EH (cell line): Measurements from ENCODE around the gene BBS2.

Experiments
- DNase-seq: peaks from one replicate; pipeline ENCODE4 v3.0.0-alpha.2; 2015; ENCODE audit warnings: low read depth

The BBS2 gene, protein sequence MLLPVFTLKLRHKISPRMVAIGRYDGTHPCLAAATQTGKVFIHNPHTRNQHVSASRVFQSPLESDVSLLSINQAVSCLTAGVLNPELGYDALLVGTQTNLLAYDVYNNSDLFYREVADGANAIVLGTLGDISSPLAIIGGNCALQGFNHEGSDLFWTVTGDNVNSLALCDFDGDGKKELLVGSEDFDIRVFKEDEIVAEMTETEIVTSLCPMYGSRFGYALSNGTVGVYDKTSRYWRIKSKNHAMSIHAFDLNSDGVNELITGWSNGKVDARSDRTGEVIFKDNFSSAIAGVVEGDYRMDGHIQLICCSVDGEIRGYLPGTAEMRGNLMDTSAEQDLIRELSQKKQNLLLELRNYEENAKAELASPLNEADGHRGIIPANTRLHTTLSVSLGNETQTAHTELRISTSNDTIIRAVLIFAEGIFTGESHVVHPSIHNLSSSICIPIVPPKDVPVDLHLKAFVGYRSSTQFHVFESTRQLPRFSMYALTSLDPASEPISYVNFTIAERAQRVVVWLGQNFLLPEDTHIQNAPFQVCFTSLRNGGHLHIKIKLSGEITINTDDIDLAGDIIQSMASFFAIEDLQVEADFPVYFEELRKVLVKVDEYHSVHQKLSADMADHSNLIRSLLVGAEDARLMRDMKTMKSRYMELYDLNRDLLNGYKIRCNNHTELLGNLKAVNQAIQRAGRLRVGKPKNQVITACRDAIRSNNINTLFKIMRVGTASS

DNA sequence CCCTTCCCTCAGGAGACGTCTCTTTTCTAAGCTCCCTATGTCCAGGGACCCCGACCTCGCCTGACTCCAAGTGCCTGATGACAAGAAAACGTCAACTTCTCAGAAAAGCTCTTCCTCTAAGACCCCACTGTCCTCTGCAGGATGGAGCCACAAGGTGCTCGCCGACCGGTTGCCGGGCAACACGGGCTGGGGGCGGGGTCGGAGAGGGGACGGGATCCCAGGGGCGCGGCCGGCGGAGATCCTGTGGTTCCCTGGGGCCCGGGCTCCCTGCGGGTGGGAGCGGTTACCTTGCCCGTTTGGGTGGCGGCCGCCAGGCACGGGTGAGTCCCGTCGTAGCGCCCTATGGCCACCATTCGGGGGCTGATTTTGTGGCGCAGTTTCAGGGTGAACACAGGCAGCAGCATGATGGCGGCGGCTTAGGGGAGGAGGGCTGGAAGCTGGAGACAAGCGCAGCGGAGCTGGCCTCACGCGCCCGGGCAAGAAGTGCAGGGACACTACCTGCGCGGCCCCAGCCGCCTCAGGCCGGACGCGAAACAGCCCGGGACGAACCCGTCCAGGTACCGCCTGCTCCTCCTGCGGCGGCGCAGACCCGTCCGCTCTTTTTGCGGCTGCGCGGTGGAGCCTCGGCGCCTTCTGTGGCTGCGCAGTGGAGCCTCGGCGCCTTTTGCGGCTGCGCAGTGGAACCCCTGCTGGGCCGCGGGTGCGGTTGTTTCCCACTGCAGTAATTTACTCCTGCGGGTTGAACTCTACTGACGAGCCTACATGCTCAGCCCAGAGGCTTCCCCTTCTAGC, at the start of gene BBS2:
BBS2 (minus strand) TSS at position 566 of the 792 bp plus-strand sequence; CDS start at position 404, 162 bp downstream.
- peak; percentile 85 for DNase-seq

DNA sequence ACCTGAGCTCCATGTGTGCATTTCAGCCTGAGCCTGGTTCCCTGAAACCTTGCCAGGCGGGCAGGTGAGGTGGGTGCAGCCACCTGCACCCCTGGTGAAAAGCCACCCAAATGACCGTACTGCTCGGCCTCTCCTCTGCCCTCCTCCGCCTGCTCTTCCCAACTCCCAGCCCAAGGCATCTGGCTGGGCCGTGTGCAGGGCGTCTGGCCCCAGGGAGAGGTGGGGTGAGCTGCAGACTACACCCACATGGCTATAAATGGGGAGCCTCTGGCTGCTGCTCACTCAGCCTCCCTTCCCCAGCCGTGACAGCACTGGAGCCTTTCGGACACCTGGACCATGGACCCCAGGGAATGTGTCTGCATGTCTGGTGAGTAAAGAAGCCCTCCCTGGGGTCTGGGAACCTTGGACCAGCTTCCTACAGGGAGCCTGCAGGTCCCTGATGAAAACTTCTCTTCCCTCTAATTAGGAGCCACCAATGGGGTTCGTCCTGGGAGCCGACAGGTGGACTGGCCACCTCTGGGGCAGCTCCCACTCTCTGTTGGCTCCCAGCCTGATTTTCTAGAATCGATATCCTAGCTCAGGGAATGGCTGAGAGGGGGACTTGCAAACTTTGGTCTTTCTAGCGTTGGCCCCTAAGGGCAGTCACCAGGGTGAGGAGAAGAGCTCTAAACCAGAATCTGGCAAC, 45.1 kb upstream of the BBS2 start, which contains the start of gene MT4:
MT4 (plus strand) TSS at position 281 of the 685 bp plus-strand sequence; CDS start at position 337, 56 bp downstream.
- DNase-seq: no peak

DNA sequence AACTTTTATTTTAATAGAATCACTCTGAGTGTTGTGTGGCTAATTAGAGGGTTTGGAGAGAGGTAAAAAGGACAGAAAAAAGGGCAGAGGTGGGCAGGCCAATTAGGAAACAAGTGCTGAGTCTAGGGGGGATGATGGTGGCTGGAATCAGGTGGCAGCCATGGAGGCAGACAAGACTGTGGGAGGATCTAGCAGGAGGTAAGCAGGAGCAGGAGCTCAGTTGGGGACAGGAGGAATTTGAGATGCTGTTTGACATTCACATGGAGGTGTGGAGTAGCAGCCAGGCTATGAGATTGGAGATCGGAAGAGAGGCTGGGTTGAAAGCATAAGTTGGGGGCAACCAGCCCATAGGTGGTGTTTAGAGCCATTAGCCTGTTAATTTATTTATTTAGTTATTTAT, 41.3 kb upstream of the BBS2 start:
- DNase-seq: no peak

DNA sequence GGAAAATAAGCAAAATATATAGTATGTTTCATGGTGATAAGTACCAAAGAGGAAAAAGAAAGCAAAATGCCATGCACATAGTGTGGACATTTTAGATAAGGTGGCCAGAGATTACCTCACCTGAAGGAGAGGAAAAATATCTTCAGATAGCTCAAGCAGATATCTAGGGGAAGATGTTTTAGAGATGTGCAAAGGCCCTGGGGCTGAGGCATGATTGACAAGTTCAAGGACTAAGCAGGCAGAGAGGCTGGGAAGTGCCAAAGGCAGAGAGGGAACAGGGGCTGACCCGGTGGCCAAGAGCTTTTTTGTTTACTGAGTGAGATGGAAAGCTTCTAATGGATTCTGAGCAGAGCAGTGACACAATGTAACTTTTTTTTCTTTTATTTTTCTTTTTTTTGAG, 40.6 kb upstream of the BBS2 start:
- no peak for DNase-seq

DNA sequence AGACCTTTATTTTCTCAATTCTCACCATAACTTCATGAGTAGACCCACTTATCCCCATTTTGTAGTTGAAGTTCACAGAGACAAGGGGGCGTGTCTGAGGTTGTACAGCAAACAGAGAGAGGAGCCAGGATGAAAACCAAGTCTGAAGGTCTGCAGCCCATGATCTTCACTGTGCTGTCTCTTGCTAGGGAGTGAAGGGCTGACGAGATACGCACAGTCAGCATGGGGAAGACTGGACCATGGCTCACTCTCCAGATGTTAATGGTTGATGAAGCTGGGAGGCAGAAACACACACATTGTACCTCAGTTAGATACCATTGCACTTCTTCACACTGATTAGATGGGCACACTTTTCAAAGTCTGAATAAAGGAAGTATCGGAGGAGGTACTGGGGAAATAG, 39.3 kb upstream of the BBS2 start:
- no peak for DNase-seq

DNA sequence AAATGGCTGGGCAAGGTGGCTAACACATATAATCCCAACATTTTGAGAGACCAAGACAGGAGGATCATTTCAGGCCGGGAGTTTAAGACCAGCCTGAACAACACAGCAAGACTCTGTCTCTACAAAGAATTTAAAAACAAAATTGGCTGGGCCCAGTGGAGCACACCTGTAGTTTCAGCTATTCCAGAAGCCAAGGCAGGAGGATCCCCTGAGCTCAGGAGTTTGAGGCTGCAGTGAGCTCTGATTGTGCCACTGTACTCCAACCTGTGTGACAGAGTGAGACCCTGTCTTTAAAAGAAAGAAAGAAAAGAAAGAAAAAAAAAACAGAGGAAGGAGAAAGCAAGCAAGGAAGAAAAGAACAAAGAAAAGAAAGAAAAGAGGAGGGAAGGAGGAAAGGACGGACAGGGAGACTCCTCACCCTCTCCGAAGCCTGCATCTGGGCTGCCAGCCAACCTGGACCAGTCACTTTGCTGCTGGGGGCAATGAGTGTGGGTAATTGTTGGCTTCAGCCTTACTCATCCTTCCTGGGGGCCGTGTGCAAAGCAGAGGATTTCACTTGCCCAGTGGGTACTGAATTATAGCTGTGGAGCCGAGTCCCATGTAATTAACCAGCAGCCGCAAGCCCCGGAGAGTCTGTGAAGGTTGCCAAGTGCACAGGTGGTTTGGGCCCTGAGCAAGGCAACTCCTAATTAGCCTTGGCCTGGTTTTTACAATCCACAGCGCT, 38.4 kb upstream of the BBS2 start:
- DNase-seq: peak; percentile 88

DNA sequence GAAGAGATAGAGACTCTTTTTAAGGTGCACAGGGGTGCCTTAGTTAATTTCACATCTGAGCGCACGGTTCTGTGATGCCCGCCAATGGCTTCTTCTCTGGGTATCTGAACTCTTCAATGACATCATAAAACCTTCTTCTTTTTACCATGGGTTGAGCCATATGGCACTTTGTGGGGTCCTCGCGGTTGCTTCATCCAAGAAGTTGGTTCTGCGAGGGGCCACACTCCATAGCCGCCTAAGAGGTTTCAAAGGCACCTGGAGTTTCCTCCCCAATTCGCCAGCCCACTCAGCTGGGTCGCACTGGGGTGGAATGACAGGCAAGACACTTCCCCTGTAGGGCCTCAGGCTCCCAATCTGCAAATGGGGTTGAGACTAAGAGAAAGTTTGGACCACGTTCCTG, 34.6 kb upstream of the BBS2 start:
- no peak for DNase-seq

DNA sequence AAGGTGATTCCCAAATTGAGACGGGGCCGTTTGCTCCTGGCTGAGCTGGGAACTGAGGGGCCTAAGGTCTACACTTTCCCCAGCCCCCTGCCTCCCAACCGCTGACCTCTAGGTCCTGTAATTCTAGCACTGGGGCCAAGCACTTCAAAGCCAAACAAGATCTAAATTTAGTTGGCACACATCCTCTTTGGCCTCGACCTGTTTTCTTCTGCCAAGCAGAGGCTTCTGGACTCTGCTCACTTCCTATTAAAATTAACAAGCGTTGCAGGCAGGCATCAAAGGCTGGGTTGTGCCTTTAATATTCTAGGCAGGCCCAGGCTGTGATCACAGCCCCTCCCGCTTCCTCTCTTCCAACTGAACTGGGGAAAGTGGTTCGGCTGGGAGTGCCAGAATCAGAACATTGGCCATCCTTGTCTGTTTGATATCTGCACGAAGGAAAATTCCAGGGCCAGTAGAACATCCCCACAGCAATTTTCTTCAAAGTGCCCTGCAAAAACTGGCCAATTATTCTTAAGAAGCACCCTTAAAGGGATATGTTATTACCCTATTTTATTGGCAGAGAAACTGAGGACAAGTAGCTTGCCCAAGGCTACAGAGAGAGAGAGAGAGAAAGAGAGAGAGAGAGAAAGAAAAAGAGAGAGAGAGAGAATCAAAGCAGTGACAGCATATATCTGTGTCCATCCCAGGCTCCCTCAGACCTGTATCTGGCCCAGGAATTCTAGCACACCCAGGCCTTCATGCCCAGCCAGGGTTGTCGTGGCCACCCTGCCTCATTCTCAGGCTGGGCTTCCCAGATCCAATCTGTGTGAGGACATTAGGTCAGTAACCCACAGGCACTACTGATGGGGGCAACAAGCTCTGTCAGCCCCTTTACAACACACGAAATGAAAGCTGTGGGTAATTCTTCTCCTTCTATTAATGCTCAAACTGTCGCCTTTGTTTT, 32.2 kb upstream of the BBS2 start:
- no peak for DNase-seq

DNA sequence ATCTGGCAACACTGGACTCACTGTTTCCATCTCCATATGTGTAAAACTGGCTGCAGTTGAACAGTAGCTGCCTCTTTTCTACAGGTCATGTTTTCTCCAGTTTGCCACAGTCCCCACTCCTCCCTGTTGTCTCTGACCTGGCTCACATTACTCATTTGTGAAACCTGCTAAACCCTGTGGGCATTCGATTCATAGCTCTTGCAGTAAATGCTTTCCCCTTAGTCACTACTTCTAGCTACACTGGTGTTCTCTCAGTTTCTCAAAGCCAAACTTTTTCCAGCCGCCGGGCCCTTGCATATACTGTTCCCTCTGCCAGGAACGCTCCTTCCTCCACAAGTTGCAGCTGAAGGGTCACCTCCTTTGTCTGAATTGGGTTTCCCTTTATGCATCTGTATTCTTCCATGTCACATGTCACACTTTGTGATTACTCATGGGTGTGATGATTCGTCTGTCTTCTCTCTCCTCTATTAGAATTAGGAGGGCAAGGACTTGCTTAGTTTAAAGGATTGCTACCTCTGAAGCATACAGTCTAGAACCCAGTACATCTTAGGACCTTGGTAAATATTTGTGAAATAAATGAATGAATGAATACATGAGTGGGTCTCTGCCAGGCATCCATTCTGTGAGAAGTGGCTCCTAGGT, 30.0 kb upstream of the BBS2 start:
- DNase-seq: peak; percentile 13

DNA sequence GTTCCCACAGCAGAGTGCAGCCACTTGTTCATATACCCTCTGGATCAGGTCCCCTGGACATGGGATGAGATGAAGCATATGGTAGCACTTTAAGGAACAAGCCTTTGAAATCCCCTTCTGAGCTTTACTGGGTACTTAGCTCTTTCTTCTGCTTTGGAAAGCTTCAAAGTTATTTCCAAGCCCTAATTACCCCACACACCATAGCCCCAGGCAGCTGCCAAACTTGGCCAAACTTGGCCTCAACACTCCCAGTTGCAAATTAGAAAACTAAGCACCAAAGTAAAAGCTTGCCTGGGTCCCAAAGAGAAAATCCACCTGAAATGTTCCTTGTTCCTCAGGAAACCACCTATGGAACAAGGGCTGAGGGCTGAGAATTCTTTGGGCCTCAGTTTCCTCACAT, 29.3 kb upstream of the BBS2 start:
- DNase-seq: no peak

DNA sequence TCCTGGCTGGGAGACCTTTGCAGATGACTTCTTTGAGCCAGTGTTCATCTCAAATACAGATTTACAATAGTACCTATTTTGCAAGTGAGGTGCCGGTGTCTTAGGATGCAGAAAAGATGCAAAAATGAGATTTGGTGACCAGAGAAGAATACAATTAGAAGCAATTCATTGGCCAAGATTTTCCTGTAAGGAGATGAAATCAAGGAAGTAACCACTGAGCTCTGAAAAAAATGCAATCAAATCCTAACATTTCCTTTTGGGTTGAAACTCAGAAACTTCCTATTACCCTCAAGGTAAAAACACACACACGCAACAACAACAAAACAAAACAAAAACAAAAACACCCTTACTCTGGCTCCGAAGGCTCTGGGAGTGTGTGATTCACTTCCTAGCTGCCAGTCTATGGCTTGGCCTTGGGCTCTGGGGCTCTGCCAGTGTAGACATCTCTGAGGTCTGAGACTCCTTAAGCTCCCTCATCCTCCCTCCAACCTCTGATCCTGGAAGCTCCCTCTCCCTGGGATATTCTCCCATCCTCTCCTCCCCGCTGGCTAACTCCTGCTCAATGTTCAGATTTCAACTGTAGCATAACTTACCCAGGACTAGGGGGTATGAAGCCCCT, 28.2 kb upstream of the BBS2 start:
- DNase-seq: peak; percentile 9

DNA sequence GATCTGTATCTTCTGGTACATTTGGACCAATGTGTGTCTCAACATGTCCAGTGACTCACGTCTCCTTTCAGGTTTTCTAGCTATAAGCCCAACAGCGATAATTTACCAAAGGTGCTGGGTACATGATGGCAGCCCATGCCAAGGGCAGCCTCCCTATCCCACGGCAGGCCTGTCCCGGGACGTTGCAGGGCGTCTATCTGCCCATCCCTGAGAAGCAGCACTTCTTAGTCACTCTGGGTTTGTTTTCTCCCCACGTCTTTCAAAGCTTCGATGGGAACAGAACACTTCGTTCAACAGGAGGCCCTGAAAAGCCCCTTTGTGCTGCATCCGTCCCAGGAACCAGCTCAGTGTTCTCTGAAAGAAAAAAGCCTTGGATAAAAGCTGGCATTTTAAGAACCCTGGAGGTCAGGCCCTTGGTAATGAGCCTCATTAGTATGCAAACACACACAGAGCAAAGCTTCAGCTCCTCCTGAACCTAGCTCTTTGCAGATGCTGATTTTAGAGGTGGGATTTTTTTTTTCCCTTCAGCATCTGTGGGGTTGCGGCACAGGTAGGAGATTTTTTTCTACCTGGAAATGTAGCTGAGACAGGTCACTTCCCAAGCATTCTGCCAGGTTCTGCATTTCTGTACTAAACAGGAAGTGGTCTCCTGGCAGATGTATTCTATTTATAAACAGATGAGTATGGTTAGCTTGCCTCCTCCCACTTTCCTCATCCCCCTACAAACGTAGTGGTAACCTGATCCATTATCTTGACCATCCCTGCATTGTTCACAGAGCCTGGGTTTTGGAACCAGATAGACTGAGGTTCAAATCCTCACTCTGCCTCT, 27.5 kb upstream of the BBS2 start:
- peak; percentile 64 for DNase-seq

DNA sequence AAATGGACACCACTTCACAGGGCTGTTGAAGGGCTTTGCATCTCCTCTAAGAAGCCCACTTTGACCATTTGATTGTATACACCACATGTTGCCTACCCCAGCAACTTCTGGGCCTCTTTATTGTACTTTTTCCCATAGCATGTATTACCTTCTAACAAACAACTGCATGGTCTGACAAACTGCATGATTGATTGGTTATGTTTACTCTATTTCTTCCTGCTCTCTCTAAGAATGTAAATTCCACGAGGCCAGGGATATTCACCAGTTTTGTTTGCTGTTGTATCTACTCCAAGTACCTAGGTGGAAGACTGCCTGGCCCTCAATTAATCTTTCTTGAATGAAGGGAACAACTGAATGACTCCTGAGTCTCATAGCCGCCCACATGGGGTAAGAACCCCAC, 22.2 kb upstream of the BBS2 start:
- no peak for DNase-seq

DNA sequence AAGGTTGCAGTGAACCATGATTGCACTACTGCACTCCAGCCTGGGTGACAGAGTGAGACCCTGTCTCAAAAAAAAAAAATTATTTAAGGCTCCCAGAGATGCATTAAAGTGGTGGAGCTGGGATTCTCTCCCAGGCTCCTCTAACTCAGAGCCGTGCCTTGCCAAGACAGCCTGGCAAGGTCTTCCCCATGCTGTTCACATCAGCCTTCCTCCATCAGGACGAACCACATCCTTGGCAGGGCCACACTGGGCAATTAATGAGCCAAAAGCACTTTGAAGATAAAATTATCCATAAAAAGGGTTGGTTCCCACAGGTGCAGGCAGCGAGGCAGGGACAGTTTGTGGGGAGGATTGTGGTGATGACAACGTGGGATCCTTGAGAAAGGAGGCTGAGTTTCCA, 19.8 kb upstream of the BBS2 start:
- DNase-seq: no peak

DNA sequence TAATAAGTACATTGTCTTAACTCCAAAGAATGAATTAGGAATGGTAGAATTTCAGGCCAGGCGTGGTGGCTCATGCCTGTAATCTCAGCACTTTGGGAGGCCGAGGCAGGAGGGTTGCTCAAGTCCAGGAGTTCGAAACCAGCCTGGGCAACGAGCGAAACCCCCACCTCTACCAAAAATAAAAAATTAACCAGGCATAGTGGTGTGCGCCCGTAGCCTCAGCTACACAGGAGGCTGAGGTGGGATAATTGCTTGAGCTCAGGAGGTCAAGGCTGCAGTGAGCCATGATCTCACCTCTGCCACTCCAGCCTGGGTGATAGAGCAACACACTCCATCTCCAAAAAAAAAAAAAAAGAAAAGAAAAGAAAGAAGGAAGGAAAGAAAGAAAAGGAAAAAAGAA, 18.5 kb upstream of the BBS2 start:
- DNase-seq: no peak

DNA sequence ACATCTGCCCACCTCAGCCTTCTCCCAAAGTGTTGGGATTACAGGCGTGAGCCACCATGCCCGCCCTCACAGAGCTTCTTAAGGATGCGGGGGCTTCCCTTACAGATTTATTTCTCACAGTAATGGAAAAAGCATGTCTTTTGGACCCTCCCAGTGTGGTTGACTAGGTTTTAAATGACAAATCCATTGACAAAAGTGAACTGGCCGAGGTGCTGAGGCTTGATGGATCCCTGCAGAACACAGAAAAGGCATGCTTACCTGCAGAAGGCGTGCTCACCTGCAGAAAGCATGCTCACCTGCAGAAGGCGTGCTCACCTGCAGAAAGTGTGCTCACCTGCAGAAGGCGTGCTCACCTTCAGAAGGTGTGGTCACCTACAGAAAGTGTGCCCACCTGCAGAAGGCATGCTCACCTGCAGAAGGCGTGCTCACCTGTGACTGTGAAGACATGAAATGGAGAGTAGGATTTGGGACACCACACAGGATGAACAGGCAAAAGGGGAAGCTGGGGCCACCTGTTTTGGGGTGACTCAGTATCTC, 15.1 kb upstream of the BBS2 start:
- no peak for DNase-seq

DNA sequence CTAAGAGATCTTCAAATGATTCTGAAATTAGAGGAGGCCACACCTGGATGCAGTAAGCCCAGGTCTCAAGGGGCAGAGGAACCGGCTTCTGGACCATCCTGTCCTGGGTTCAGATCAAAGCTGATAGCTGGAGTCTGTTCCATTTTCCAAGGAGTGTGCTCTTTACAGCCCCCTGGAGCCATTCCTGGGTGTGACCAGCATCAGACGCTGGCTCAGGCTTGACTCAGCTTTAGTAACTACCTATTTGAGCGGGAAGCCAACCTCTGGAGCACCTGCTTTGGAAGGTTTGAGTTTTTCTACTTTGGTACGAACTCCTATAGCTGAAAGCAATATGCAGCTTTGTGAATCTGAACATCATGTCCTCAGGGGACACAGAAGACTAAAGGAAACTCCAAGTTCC, 12.9 kb upstream of the BBS2 start:
- no peak for DNase-seq

DNA sequence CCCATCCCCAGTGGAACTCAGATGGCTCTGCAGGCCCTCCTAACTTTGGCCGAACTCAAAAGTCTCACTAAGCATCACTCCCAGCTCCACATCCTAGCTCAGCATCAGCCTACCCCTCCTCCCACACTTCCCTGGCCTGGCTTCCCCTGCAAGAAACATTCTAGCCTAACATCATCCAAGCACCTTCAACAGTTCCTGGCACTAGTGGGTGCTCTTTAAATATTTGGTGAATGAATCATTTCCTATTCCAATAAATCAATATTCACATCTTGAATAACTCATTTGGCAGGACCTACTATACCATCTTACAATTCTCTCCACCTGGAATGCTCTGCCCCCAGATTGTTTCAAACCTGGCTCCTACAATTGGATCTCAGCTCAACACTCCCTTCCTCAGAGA, 11.0 kb upstream of the BBS2 start:
- DNase-seq: peak; percentile 15
